HepG2 (cell line): ENCODE results near the gene PIP5KL1. TPM values are rescaled to one million over a fixed set of nuclear protein-coding genes. Genes with fewer than 3 reads are reported as not detected.

Experiments
- ATAC-seq: fragments of 200-7000 bp; cut with Tn5 transposase; 3 replicates; pipeline ENCODE4 v1.9.1; 2020; ENCODE audit warnings: mild to moderate bottlenecking, moderate library complexity
- Bru-seq: library from RNA; stranded (reverse); fragments of 400-500 nt; gene quantifications from one replicate; lab custom pipeline; 2021; lab: Mats Ljungman, UMichigan
- BruChase-seq, 2 experiments: library from RNA; stranded (reverse); fragments of 400-500 nt; gene quantifications; one replicate each; lab custom pipeline; 2021; lab: Mats Ljungman, UMichigan
- BruUV-seq: library from RNA; stranded (reverse); fragments of 400-500 nt; replicated peaks from 2 replicates; lab custom pipeline; 2021; lab: Mats Ljungman, UMichigan
- CTCF ChIA-PET: fragments of 300-600 bp; formaldehyde crosslinking; extraction: SDS; loops from one replicate; lab custom pipeline; 2021; ENCODE audit warnings: low total read pairs, inconsistent platforms, low intra/inter-chr PET ratio; lab: Yijun Ruan, JAX
- POLR2A ChIA-PET: fragments of 350-600 bp; sonication (Branson Sonifier 250); formaldehyde crosslinking; loops from one replicate; lab custom pipeline; 2020; ENCODE audit warnings: antibody characterized with exemption, inconsistent platforms; lab: Yijun Ruan, JAX
- DNase-seq: peaks from one replicate; pipeline ENCODE4 v3.0.0-alpha.2; 2015; ENCODE audit warnings: low spot score
- FAIRE-seq: peaks from 3 replicates; lab custom pipeline; 2011; peaks lifted over from hg19 to GRCh38; lab: Jason Lieb, UNC
- H2AFZ ChIP-seq: one replicate; pipeline ENCODE4 v1.6.1; 2011; ENCODE audit warnings: low read length, inconsistent platforms
- H3K27ac ChIP-seq: fragments of 300-600 bp; 3 replicates; pipeline ENCODE4 v1.8.0; 2011; ENCODE audit warnings: mixed run types, mild to moderate bottlenecking, mixed read lengths, low read length, inconsistent platforms; ENCODE audit not compliant: insufficient read depth; ENCODE audit errors: extremely low read length
- H3K27me3 ChIP-seq, 2 experiments: fragments of 200-600 bp in 1 of 2; 2 replicates in 1 of 2; 3 replicates in 1 of 2; pipeline versions ENCODE4 v1.6.0 to v1.8.0; 2011; ENCODE audit warnings: low read length in 2 of 2, mild to moderate bottlenecking in 2 of 2, moderate library complexity in 2 of 2, inconsistent platforms in 1 of 2; ENCODE audit not compliant: insufficient read depth in 2 of 2, control insufficient read depth in 1 of 2
- H3K36me3 ChIP-seq, 2 experiments: fragments of 200-600 bp in 1 of 2; replicated peaks in 1 of 2; 2 replicates in 1 of 2; 3 replicates in 1 of 2; pipeline versions ENCODE4 v1.5.1 to v1.8.0; 2011; ENCODE audit warnings: low read length in 2 of 2, inconsistent platforms in 1 of 2; ENCODE audit not compliant: insufficient read depth in 2 of 2, control insufficient read depth in 1 of 2
- H3K4me1 ChIP-seq: 2 replicates; pipeline ENCODE4 v1.5.1; 2012; ENCODE audit warnings: low read length, inconsistent platforms; ENCODE audit not compliant: insufficient read depth
- H3K4me2 ChIP-seq: 2 replicates; pipeline ENCODE4 v1.6.0; 2011; ENCODE audit warnings: low read depth, low read length, inconsistent platforms
- H3K4me3 ChIP-seq, 3 experiments: fragments of 200-600 bp in 1 of 3; sonication (generic), shearing (Covaris generic) in 1 of 3; replicated peaks in 1 of 3; 2 replicates each; pipeline ENCODE4 v1.5.1; 2011 to 2016; ENCODE audit warnings: low read length in 3 of 3, inconsistent platforms in 2 of 3, low read depth in 2 of 3, mild to moderate bottlenecking in 2 of 3, control low read depth in 1 of 3, mixed read lengths in 1 of 3; ENCODE audit not compliant: insufficient read depth in 1 of 3
- H3K79me2 ChIP-seq: one replicate; pipeline ENCODE4 v1.6.1; 2011; ENCODE audit warnings: low read length, inconsistent platforms; ENCODE audit not compliant: insufficient read depth
- H3K9ac ChIP-seq: 2 replicates; pipeline ENCODE4 v1.6.0; 2011; ENCODE audit warnings: mild to moderate bottlenecking, low read depth, low read length, inconsistent platforms; ENCODE audit not compliant: insufficient read depth
- H3K9me3 ChIP-seq: 2 replicates; pipeline ENCODE4 v1.5.1; 2012; ENCODE audit warnings: mild to moderate bottlenecking, low read length
- H4K20me1 ChIP-seq: 2 replicates; pipeline ENCODE4 v1.6.0; 2011; ENCODE audit warnings: inconsistent platforms, mild to moderate bottlenecking, low read length, moderate library complexity; ENCODE audit not compliant: insufficient read depth
- ATF7 ChIP-seq, 2 experiments: fragments of 450-650 bp in 1 of 2; sonication (generic) in 1 of 2; formaldehyde crosslinking in 1 of 2; IDR thresholded peaks; 2 replicates each; pipeline versions ENCODE4 v1.4.0 to v1.6.1; 2016 to 2020; ENCODE audit warnings: antibody characterized with exemption in 1 of 2, mild to moderate bottlenecking in 1 of 2, missing genetic modification reagents in 1 of 2
- FLYWCH1 ChIP-seq: sonication (generic); formaldehyde crosslinking; IDR thresholded peaks from 2 replicates; pipeline ENCODE4 v1.8.1; 2023; ENCODE audit warnings: mild to moderate bottlenecking, missing genetic modification reagents
- WGBS: methylation state at CpG from one replicate; pipeline ENCODE4 v1.1.6; 2017; ENCODE audit warnings: low lambda C conversion rate; 5-methylcytosine and 5-hydroxymethylcytosine counted together
- in situ Hi-C: cut with HindIII; loops from 2 replicates; pipeline ENCODE4 v1.10.0; 2017; ENCODE audit warnings: low pct_unique_long_range_greater_than_20kb; ENCODE audit not compliant: extremely low pct_ligation_motif_present
- intact Hi-C: fragments of 100-400 bp; cut with micrococcal nuclease; formaldehyde crosslinking; loops from one replicate; pipeline ENCODE4 v1.10.0; 2022; ENCODE audit not compliant: unreplicated experiment
- long read RNA-seq, 2 experiments: library from RNA in 1 of 2; library from polyadenylated mRNA in 1 of 2; stranded (forward) in 1 of 2; unstranded in 1 of 2; transcript quantifications; one replicate each; pipeline ENCODE4 v2.0.0, GENCODE V29; 2019 to 2022
- polyA minus RNA-seq, 3 experiments: library from RNA; depleted of rRNA, polyadenylated mRNA; stranded (reverse); fragments of >200 nt; gene quantifications; 2 replicates each; pipeline ENCODE4 v1.2.3, GENCODE V29; 2011; ENCODE audit warnings: low replicate concordance in 1 of 3
- polyA plus RNA-seq, 8 experiments: library from polyadenylated mRNA; depleted of rRNA in 3 of 8; stranded (reverse) in 7 of 8; unstranded in 1 of 8; fragments of >200 nt; fragmentation: Illumina TruSeq in 4 of 8; extraction: Trizol in 4 of 8; gene quantifications; 2 replicates each; pipeline versions ENCODE4 v1.2.1 to v1.2.3, GENCODE V29; 2011 to 2016; ENCODE audit warnings: low read depth in 4 of 8, missing spikeins in 1 of 8, mixed read lengths in 1 of 8; ENCODE audit not compliant: insufficient read depth in 1 of 8
- total RNA-seq, 5 experiments: library from RNA; depleted of rRNA; stranded (reverse); fragments of >200 nt; fragmentation: Illumina TruSeq; extraction: Trizol; gene quantifications; 2 replicates each; pipeline ENCODE4 v1.2.3, GENCODE V29; 2016; ENCODE audit warnings: low read depth in 1 of 5
- TF ChIP-seq, protein P1 (sequence below): sonication (generic); formaldehyde crosslinking; IDR thresholded peaks from 2 replicates; pipeline ENCODE4 v1.5.0; 2020; ENCODE audit warnings: mild to moderate bottlenecking, missing genetic modification reagents
- TF ChIP-seq, protein P2 (sequence below): sonication (generic); formaldehyde crosslinking; IDR thresholded peaks from 2 replicates; pipeline ENCODE4 v1.4.0; 2020; ENCODE audit warnings: low read depth, missing genetic modification reagents

The PIP5KL1 gene, protein sequence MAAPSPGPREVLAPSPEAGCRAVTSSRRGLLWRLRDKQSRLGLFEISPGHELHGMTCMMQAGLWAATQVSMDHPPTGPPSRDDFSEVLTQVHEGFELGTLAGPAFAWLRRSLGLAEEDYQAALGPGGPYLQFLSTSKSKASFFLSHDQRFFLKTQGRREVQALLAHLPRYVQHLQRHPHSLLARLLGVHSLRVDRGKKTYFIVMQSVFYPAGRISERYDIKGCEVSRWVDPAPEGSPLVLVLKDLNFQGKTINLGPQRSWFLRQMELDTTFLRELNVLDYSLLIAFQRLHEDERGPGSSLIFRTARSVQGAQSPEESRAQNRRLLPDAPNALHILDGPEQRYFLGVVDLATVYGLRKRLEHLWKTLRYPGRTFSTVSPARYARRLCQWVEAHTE
- total RNA-seq (2016; rRNA removed; fragmentation: Illumina TruSeq; extraction: Trizol) = 0.20 TPM in 1 of 2 replicates, not detected in the other
- 0.51 TPM in 1 of 2 replicates, not detected in the other for total RNA-seq (2016; cell fraction: cytosol; rRNA removed; fragmentation: Illumina TruSeq; extraction: Trizol; ENCODE audit: low read depth)
- total RNA-seq (2016; cell fraction: insoluble cytoplasmic fraction; rRNA removed; fragmentation: Illumina TruSeq; extraction: Trizol) = 0.15 TPM in 1 of 2 replicates, not detected in the other
- not detected in 2 replicates for total RNA-seq (2016; cell fraction: membrane; rRNA removed; fragmentation: Illumina TruSeq; extraction: Trizol)
- total RNA-seq (2016; cell fraction: nucleus; rRNA removed; fragmentation: Illumina TruSeq; extraction: Trizol) = 0.56 TPM in 1 of 2 replicates, not detected in the other
- 0.44 and 0.49 TPM in 2 replicates for polyA plus RNA-seq (2011; rRNA removed)
- 0.17 and 0.32 TPM in 2 replicates for polyA plus RNA-seq (2011; cell fraction: cytosol; rRNA removed)
- polyA plus RNA-seq (2011; cell fraction: nucleus; rRNA removed) = 5.3 and 9.9 TPM in 2 replicates
- 0.32 and 0.67 TPM in 2 replicates for polyA plus RNA-seq (2012)
- polyA plus RNA-seq (2016; cell fraction: cytosol; fragmentation: Illumina TruSeq; extraction: Trizol; ENCODE audit: low read depth) = 0.24 TPM in 1 of 2 replicates, not detected in the other
- polyA plus RNA-seq (2016; cell fraction: insoluble cytoplasmic fraction; fragmentation: Illumina TruSeq; extraction: Trizol; ENCODE audit: low read depth) = not detected in 2 replicates
- polyA plus RNA-seq (2016; cell fraction: membrane; fragmentation: Illumina TruSeq; extraction: Trizol; ENCODE audit: low read depth) = not detected in 2 replicates
- 1.1 TPM in 1 of 2 replicates, not detected in the other for polyA plus RNA-seq (2016; cell fraction: nucleus; fragmentation: Illumina TruSeq; extraction: Trizol; ENCODE audit: insufficient read depth, low read depth)
- 0.72 and 1.4 TPM in 2 replicates for polyA minus RNA-seq (2011; rRNA and poly(A)+ RNA removed; ENCODE audit: low replicate concordance)
- polyA minus RNA-seq (2011; cell fraction: cytosol; rRNA and poly(A)+ RNA removed) = 0.88 TPM in 1 of 2 replicates, not detected in the other
- polyA minus RNA-seq (2011; cell fraction: nucleus; rRNA and poly(A)+ RNA removed) = 1.3 and 2.2 TPM in 2 replicates
- percentile 28 among the genes with signal in this experiment for Bru-seq, nascent RNA
- percentile 35 among the genes with signal in this experiment for BruChase-seq, experiment 1, labeled RNA remaining after a 6-hour chase
- percentile 32 among the genes with signal in this experiment for BruChase-seq, experiment 2, labeled RNA remaining after a 2-hour chase
- long read RNA-seq, experiment 1 = 0 reads
- long read RNA-seq, experiment 2, partial matches to known transcripts = 1 of 2 reads
- long read RNA-seq, experiment 2, other reads (novel, unspliced or antisense) = 1 of 2 reads

DNA sequence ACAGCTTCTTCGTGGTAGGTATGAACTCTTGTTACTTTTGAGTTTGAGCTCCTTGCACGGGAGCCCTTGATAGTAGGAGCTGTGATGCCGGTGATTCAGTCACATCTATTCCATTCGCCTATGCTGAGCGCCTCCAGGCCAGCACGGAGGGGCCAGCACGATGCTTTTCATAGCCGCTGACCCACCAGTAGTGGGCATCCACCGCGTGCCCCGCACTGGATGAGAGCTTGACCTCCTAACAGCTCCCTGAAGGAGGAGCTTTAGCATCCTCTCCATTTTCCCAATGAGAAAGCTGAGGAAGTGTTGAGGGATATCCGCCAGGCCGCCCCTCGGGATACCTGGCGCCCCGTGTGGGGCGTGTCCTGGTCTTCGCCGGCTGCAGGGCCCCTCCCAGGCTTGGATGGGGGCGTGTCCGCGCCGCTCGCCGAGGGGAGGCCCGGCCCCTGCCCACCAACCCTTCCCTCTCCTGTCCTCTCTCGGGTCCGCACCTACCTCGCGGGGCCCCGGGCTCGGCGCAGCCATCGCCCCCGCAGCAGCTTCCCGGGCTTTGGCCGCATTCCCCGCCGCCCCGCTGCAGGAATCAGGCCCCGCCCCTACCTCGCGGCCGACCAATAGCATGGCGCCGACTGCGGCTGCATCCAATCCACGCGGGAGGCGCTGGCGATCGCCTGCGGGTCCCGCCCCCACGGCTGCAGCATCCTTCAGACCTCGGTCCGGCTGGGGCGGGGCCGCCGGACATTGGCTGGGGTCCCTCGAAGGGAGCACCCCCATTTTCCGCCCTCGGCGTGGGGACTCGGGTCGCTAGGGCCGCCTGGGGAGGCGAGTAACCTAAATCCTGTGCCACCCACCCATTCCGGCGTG, at the start of gene PIP5KL1:
PIP5KL1 (minus strand) TSS at position 547 of the 861 bp plus-strand sequence; CDS start at position 522, 25 bp downstream.
- Histone ChIP-seq H3K9ac (no peak within 1 kb of the TSS), H3K4me1 (peaks cover 48% of the 10 kb centered on the region), H4K20me1 (no peaks in the 10 kb centered on the region), H3K27ac (peak within 1 kb of the TSS; percentile 31), H3K9me3 (no peaks in the 10 kb centered on the region), H3K27me3 (peaks cover 0 to 33% of the 10 kb centered on the region in 2 experiments), H3K4me3 (peak within 1 kb of the TSS; percentile 32 to 73 (median 64); a peak in 5 of 6 replicates), H3K36me3 (peaks cover 0 to 2% of the 10 kb centered on the region in 2 experiments; a peak in 1 of 5 replicates), H3K4me2 (peak within 1 kb of the TSS; percentile 66), H2AFZ (no peak within 1 kb of the TSS), H3K79me2 (peaks cover under 1% of the 10 kb centered on the region)
- ChIA-PET POLR2A (interaction anchor here (1.1 to 1.3 kb wide), 2 partner anchors 14 to 22 kb away, joined by 3 read pairs; partner anchors contain the start of gene ST6GALNAC4), CTCF (no interaction called here)
- in situ Hi-C loops (no loop called here), intact Hi-C loops (no loop called here)
- DNase-seq (peak; percentile 67), FAIRE-seq (no peak), ATAC-seq (peak; percentile 80)
- BruUV-seq = no TSS peak
- 6% methylated on average over 10 of the region's 70 CpGs for WGBS
- TF ChIP-seq, protein P1, sequence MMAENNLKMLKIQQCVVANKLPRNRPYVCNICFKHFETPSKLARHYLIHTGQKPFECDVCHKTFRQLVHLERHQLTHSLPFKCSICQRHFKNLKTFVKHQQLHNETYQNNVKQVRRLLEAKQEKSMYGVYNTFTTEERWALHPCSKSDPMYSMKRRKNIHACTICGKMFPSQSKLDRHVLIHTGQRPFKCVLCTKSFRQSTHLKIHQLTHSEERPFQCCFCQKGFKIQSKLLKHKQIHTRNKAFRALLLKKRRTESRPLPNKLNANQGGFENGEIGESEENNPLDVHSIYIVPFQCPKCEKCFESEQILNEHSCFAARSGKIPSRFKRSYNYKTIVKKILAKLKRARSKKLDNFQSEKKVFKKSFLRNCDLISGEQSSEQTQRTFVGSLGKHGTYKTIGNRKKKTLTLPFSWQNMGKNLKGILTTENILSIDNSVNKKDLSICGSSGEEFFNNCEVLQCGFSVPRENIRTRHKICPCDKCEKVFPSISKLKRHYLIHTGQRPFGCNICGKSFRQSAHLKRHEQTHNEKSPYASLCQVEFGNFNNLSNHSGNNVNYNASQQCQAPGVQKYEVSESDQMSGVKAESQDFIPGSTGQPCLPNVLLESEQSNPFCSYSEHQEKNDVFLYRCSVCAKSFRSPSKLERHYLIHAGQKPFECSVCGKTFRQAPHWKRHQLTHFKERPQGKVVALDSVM (CRISPR knock-in tag) = no peak
- TF ChIP-seq FLYWCH1 (CRISPR knock-in tag) = no peak
- TF ChIP-seq ATF7 (IDR thresholded peaks at IDR 0.05) = no peak
- TF ChIP-seq ATF7 (CRISPR knock-in tag; IDR thresholded peaks at IDR 0.05) = no peak
- TF ChIP-seq, protein P2, sequence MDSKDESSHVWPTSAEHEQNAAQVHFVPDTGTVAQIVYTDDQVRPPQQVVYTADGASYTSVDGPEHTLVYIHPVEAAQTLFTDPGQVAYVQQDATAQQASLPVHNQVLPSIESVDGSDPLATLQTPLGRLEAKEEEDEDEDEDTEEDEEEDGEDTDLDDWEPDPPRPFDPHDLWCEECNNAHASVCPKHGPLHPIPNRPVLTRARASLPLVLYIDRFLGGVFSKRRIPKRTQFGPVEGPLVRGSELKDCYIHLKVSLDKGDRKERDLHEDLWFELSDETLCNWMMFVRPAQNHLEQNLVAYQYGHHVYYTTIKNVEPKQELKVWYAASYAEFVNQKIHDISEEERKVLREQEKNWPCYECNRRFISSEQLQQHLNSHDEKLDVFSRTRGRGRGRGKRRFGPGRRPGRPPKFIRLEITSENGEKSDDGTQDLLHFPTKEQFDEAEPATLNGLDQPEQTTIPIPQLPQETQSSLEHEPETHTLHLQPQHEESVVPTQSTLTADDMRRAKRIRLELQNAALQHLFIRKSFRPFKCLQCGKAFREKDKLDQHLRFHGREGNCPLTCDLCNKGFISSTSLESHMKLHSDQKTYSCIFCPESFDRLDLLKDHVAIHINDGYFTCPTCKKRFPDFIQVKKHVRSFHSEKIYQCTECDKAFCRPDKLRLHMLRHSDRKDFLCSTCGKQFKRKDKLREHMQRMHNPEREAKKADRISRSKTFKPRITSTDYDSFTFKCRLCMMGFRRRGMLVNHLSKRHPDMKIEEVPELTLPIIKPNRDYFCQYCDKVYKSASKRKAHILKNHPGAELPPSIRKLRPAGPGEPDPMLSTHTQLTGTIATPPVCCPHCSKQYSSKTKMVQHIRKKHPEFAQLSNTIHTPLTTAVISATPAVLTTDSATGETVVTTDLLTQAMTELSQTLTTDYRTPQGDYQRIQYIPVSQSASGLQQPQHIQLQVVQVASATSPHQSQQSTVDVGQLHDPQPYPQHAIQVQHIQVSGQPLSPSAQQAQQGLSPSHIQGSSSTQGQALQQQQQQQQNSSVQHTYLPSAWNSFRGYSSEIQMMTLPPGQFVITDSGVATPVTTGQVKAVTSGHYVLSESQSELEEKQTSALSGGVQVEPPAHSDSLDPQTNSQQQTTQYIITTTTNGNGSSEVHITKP (CRISPR knock-in tag) = no peak
